Stimulated activated CD8-positive, alpha-beta memory T cell treated with anti-CD3 and anti-CD28 coated beads, Interleukin-2, amount 100 ng/mL, for 48 hours (primary cell): ENCODE measurements around the gene EBF3.

Source experiments
- DNase-seq, 2 donors: peaks; one replicate each; pipeline ENCODE4 v3.0.0-alpha.2; 2020; ENCODE audit warnings: low read depth in 2 of 2

Gene EBF3

DNA sequence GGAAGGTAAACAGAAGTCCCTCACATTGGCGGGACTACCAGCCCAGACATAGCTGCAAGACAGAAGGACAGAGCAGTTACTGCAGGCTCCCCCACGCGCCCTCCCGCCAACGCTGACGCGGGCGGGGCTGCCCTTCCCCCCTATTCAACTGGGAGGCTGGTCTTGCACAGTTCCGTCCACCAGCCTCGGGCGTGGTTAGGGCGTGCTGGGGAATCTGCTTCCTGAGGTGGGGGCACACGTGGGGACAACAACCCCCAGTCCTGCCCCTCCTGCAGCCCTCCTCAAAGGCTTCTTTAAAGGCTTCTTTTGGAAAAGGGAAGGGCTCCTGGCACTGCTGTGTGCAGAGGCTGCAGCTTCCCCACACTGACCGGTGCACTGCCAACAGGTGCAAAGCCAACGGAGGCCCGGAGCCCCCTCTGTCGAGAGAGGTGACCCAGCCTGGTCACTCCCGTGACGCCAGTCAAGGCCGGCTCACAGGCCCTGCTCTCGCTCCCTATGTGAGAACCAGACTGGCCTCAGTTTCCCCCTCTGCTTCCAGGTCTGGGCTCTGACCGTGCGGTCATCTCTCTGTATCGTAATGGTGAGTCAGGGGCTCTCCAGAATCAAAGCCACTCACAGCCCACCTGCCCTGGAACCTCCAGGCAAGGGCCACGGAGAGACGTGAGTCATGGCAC is 126.0 kb downstream of the EBF3 start:
- DNase-seq, result no peak

DNA sequence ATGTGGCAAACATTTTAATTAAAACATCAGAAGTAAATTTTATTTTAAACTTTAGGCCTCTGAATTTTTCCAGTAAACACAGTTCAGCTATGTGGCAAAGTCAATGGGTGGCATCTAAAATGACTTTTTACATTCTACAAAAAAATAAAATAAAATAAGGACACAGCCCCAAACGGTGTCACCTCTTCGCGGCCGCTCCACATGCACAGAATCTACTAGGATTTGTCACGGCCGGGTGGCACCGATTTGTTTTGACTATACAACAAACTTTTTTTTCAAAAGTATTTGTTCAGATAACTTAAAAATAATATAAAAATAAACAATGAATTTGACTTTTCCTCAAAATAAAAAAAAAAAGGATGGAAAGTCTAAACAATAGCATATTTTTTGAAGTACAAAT is 127.8 kb downstream of the EBF3 start:
- DNase-seq, result no peak

DNA sequence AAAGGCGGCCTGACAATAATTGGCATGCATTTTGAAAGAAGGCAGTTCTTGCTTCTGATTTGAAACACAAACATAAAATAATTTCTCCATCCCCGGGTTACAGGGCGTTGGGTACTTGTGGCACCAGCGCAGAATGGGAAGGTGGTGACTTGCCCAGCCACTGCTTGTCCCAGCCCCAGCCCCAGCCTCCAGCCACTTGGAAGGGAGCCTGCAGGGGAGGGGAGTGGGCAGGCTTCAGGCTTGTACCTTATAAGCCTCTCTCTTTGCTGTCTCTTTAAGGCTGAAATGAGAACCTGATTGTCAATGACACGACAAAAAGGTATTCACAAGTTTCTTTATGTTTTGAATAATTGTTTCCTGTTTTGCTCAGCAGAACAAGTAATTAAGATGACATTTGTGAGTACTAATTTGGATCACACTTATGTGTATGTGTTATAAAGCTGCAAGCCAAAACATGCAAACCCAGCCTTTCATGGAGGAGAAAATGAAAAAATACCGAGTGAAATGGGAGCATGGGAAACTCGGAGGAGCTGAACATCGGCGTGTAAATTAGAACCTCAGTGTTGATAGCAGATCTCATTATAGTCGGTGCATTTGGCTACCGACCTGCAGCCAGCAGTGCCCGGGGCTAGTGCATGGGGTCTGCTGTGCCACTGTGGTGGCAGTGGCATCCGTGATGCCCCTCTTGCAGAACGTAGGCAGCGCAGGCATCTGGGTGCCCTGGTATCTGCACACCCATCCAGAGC is 129.9 kb downstream of the EBF3 start:
- DNase-seq, result no peak

DNA sequence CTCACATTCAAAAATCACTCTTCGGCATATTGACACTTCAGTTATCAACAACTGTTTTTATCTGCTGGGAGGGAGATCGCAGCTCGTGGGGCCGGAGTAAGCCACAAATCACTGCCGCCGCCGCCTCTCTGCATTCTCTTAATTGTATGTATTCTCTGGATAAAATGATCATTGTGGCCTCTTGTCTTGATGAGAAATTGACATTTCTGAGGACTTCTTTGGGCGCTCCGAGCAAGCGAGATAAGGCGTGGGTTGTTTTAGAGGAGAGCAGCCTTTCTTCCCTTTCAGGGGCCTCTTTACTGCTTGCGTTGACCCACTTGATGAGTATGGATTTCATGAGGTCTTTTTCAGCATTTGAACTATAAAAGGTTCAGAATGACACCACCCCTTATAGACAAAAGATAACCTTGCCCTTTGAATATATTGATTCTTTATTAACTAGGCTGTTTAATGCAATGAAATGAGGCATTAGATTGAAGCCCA is 130.6 kb downstream of the EBF3 start:
- no peak for DNase-seq

DNA sequence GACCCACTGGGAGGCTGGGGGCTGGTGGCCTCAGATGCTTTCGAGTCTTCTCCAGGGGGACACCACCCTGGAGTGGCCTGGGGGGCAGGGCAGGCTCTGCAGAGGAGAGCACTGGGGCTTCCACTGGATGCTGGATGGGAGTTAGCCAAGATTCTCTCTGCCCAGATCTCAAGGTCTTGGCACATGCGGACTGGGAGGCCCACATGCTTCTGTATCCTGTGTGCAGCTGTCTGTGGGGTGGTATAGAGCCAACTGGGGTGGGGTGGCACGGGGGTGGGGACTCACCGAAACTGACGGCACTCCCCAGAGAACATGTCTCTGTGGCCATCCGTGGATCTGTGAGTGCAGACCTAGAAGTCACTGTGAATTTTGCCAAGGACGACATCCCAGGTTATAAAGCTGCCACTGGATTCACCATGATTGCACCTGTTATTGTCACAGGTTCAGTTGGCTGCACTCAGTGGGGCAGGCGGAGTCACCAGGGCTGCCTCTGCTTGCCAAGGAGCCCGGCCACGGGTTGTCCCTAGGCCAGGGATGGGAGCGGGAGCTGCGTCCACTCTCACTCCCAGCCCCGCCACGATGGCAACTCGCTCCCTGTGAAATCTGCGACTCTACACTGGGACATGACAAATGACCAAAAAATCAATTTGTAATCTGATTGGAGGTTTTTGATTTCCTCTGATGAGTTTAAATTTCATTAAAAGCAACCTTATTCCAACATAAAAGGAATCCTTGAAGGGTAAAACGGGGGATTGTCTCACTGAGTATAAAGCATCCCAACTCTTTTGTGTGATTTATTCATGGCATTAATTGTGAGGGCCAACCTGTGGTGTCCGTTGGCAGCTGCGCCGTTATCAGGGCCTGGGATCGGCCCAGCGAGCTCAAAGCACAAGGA is 131.3 kb downstream of the EBF3 start:
- DNase-seq, result no peak

DNA sequence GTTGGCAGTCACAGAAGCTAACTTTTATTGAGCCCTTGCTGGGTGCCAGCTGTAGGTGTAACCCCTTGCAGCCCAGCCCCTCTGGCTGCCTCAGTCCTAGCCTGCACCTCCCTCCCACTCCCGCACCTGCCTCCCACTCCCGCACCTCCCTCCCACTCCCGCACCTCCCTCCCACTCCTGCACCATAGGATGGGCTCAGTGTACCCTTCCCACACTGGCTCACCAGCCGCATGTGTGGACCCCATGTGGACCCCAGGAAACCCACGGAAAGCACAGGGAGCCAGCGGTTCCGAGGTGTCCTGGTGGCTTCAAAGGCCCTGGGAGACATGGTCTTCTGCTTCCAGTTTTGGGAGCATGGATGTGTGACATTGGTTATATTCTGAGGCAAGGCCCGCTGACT is 132.9 kb downstream of the EBF3 start:
- DNase-seq, result no peak

DNA sequence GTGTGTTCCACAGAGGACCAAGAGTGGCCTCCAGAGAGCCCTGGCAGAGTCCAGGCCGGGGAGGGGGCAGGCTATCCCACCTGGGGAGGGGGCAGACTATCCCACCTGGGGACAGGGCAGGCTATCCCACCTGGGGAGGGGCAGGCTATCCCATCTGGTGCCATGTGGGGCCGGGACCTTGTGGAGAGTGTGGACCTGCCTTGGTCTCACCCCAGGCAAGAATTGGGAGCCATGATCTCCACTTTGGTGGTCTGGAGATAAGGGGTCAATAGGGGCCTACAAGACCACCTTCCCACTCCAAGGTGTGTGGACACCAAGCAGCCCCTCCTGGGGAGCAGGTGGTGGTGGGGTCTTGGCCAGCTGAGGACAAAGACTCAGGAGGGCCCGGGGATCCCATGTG is 138.2 kb downstream of the EBF3 start:
- no peak for DNase-seq

DNA sequence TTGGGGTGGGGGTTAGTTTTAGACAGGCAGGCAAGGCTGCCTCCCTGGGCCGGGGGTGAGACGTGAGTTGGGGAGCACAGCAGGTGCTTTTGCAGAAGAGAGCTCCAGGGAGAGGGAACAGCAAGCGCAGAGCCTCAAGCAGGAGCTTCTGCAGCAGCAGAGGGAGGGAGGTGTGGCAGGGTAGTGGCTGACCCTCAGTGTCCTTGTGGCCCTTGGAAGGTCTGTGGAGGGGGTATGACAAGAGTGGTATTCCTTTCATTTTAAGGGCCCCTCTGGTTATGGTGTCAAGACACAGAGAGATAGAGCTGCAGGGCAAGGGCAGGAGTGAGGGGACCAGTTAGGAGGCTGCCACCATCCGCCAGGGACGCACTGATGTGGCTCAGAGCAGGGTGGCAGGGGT is 138.9 kb downstream of the EBF3 start:
- DNase-seq, result no peak

DNA sequence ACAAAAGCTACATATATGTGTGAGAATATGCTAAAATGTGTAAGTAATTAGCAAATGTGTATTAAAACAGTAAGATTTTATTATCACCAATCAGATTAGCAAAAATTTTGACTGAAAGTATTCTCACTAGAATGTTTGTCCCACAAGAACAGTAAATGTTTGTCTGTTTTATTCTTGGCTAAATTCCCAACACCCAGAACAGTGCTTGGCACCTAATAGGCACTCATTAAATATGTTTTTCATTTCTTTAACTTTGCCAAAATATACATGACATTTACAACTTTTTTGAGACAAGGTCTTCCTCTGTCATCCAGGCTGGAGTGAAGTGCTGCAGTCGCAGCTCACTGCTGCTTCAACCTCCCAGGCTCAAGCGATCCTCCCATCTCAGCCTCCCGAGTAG is 143.6 kb downstream of the EBF3 start:
- no peak for DNase-seq

DNA sequence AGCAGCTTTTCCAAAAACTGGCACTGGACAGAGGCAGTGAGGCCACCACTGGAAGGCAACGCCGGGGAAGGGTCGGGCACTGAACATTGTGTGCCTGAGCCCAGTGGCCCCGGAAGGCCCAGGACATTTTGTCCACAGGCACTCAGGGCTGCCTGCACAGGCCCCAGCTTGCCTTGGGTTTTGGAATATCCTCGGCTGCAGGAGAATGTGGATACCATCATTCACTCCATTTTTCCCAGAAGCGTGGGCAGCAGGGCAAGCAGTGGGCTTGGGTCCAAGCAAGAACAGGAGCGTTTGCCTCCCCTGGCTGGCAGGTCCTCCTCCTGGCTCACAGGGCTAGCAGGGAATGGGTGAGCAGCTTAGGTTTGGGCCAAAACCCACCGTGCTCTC is 147.4 kb downstream of the EBF3 start:
- DNase-seq, result no peak

DNA sequence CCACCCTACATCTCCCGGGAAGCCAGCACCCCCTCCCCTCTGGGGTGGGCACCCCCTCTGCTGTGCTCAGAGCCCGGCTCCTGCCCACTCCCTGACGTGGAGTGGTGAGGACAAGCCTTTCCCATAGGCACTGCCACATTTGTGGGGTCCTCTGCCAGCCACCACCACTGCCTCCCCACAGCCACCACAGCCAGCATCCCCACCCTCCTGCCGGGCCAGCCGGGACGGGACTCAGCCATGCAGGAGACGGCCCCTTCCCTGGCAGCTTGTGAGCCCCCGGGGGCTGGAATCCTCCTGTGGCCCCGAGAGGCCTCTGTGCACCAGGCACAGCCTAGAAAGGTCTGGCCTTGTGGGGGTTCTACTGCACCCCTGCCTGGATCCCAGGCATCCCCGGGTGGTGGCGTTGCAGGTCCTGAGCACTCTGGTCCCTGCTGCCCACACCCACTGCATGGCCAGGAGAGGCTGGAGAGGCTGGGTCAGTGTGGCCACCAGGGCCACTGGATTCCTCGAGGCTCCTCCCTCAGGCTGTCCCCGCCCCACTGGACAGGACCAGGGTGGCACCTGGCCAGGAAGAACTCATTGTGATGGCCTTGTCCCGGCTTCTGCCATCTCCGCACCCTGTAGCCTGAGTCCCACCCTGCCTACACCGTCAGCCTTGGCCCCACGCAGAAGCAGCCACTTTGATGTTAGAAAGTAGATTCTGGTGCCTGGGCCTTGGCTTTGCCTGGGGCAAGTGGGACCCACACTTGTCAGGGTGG is 148.0 kb downstream of the EBF3 start:
- DNase-seq, result no peak

DNA sequence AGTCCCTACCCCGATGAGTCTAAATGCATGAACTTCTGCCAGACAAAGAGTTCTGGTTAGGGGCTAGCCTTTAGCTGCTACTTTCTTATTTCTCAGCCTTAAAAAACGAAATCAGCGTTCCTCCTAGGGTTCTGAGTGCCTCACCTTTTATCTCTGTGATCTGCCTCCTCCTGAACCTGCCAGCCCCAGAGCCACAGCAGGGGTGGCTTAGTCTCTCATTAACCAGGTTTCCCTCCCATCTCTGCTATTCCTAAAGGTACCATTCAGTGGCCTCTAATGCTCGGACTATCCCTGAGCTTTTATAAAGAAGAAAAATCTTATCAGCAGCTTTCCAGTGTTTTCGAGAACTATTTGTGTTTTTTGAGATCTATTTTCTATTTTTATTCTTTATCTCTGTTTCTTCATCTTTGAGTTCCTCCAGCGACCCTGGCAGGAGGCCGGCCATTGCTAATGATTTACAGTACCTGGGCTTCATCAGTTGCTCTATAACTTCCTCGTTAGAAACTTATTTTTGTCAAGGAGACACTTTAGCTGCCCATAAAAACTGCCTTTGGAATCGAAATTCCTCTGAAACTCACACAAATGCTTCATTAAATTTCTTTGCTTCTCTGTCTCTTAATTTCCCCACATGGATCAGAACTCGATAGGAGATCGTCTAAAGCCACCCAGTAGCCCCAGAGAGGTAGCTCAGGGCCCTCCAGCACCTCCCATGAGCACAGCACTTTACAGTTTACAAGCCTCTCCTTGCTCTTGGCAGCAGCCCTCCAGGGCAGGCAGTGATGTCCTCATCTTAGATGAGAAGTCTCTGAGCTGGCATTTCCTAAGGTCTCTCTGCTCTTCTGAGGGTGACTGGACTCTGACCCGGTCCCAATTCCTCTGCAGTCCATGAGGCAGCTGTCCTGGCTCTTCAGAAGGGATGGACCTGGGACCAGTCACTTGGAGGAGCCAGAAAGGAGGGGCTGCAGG is 149.1 kb downstream of the EBF3 start:
- no peak for DNase-seq

DNA sequence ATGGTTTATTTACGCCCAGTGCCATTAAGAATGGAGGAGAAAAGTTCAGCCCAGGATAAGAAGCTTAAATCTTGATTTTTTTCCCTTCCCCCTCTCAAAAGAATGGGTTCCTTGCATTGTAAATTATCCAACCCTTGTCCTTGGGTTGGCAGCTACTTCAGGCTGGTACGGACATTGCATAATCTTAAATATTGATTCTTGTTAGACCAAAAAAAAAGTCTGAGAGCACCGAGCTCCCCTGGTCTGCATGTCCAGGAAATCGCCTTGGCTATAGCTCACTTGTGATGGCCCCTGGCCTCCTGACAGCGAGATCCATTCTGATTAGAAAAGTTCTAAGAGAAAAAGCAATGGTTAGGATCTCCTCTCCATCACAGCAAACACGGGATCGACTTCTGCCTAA is 151.7 kb downstream of the EBF3 start:
- no peak for DNase-seq

DNA sequence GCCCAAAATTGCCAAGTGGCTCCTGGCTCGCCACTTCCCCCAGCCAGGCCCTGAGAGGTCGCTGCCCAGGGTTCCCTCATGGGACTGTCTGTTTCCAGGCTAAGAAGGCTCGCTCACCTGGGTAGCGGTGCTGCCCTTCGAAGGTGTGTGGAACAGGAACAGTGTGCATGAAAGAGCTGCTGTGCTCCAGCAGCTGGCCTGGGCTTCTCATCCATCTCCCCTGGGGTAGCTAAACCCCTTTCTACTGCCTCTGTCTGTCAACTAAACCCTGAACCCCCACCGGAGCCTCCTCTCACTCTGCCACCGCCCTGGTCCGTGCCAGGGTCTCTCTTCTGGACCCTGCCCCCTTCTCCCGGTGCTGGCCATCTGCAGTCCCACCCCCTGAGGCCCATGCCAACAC is 152.9 kb downstream of the EBF3 start:
- DNase-seq, result no peak

DNA sequence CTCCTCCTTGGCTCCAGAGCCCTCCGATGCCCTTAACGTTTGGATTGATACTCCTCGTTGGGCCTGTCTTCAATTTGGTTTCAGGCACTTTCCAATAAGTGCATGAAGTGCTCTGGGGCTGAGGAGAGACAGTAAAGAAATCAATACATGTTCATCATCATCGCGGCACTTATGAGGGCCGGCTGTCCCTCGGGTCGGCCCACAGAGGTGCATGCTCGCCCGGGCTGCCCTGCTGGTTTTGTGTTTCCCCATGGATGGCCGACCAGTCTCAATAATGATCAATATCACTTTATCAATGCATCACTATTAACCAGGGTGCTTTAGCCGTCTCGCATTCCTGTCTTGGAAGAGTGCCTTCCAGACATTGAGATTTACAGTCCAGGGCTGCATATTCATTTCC is 154.2 kb downstream of the EBF3 start:
- no peak for DNase-seq

DNA sequence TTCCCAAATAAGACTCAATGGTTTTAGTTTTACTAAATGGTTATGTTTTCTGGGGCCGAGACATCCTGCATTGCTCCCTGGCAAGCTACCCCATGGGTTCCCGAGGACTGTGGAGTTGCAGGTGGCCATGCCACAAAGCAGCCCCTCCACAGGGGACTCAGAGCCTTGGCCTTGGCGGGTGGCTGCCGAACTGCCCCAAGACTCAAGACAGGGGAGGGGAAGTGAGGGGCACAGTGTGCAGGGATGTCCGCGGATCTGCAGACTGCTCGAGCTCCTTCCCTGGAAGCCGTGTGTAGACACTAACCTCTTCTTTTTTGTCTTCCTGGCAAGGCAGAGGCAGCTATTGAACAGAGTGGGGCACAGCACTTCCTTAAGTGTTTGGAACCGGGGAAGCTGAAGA is 154.6 kb downstream of the EBF3 start:
- no peak for DNase-seq

DNA sequence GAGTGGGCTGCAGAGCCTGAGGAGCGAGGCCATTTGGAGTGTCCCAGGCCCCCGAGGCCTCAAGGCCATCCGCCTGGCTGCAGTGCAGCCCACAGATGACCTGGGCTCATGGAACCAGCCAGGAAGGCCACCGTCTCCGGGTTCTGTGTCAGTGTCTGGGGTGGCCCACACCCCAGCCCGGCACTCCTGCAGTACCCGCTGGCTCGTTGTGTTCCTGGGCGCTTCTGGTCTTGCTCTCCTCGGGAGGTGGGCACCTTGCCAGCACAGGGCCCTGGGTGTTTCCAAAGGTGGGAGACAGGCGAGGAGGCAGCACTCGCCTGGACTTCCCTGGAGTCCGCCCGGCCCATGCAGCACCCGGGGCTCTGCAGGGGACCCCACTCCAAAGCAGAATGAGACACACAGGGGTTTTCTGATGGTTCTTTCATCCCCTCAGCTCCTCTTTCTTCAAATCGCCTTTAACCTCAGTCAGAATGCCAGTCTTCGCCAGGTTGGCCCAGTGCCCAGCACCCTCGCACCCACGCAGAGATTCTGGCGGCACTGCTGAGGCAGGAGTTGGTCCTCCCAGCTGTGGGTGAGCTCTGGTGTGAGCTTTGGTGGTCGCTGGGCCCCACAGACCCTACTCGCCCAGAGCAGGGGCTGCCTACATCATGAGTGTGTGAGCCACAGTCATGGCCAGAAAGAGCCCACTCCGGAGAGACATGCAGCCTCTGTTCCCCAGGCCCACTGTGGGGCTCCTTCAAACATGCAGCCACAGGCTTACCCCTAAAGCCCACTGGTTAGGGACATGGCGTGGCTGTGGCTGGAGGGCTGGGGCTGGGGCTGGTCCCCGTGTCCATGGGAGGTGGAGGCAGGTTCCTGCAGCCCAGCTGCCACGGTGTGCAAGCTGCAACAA is 155.7 kb downstream of the EBF3 start:
- no peak for DNase-seq

DNA sequence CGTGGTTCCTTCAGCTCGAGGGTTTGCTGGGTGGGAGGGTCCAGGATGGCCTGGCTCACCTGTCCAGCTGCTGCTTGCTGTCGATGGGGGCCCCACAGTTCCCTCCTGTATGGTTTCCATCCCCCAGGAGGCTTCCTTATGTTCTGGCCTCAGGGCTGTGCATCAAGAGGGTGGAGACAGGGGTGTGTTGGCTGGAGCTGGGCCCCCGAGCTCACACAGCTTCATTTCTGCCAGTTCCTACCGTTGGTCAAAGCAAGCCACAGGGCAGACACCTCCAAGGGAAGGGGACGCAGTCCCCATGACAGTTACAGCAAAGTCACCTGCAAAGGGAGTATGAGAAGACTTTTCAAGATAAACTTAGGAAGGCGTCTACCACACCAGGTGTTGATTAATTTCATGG is 156.9 kb downstream of the EBF3 start:
- no peak for DNase-seq

DNA sequence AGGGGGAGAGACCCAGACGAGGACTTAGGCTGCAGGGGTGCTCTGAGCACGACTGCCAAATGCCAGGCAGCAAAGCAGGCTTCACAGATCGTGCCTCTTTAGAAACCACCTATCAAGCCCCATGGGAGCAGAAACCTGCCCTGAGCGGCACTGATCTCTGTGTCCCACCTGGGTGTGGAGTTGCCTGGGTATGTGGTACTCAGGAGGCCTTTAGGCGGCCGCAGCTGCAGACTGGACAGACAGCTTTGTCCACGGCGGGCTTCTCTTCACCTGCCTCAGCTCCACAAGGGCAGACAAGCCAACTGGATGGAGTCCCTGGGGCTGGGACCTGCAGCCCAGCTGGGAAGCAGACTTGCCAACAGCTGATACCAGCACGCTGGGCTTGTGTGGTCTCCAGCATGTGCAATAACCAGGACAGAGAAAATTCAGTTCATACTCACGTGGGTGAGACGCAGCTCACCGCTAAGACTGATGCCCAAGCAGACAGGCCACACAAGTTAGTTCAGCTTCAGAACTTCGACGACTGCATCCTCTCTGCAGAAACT is 163.2 kb downstream of the EBF3 start:
- DNase-seq, result no peak
